ENCODE data around the gene USP25. TPM values are rescaled to one million over a fixed set of nuclear protein-coding genes. Genes with fewer than 3 reads are reported as not detected.

The USP25 gene
- total RNA-seq, 8 experiments from 2014 or later, result 18.7 to 48.5 (median 34.0) TPM

DNA sequence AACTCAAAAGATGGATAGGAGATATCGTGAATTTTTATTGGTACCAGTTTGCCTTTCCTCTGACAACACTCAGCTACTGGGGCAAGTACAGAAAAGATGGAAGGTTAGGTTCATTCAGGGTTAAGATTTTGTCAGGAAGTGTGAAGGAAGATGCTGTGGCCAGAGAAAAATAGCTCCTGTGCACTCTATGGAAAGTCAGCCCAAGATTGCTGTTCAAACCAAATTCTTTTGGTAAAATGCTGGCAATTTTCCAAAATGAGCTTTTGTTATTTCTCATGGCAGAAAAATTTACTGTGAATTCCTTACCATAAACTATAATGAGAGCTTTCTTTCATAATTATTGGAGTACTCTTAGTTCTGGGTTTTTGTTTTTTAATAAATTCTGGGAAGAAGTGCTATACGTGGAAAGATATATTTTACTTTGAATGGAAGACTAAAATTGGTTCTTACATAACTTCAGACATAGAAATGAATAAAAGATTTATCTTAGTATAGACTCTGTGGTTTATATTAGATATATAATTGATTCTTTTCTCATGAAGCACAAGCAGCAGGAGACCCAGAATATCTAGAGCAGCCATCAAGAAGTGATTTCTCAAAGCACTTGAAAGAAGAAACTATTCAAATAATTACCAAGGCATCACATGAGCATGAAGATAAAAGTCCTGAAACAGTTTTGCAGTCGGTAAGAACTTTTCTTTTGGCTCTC is 112.2 kb downstream of the USP25 start:
- in situ Hi-C loops (cut with MboI; ENCODE audit: low pct_unique_long_range_greater_than_20kb in 2 of 9, low sequenced_read_pairs in 9 of 9, unreplicated experiment in 9 of 9), result no loop called here
- no peak for ATAC-seq (replicated peaks in 6 of 8)
- Histone ChIP-seq H3K4me1 (replicated peaks in 1 of 2) (no peaks in the 10 kb centered on the region), H3K4me3 (no peak overlapping the region), H3K27ac (no peak overlapping the region)
- 80 to 100% (median 90%) methylated on average over 1 to 3 of the region's 3 CpGs for WGBS, 10 experiments

DNA sequence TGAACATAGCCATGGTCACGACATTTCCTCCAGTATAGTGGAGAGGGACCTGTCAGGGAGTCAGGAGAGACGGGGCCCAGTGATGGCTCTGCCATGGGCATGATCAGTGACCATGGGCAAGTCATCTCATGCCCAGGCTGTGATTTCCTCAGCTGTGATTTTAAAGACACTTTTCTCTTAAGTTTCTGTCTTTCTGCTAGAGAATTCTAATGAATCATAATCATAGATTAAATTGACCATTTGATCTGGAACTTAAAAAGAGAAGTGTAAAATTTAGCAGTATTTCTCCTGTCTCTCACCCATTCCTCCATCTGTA is 112.7 kb downstream of the USP25 start:
- Histone ChIP-seq H3K27ac (no peak overlapping the region), H3K4me1 (replicated peaks in 1 of 2) (no peaks in the 10 kb centered on the region), H3K4me3 (no peak overlapping the region)
- 60 to 100% (median 100%) methylated on average over 1 to 2 of the region's 2 CpGs; no CpG with 5 or more reads in 4 of the 10 experiments for WGBS, 10 experiments
- ATAC-seq (replicated peaks in 6 of 8), result no peak
- in situ Hi-C loops (cut with MboI; ENCODE audit: low pct_unique_long_range_greater_than_20kb in 2 of 9, low sequenced_read_pairs in 9 of 9, unreplicated experiment in 9 of 9), result no loop called here

DNA sequence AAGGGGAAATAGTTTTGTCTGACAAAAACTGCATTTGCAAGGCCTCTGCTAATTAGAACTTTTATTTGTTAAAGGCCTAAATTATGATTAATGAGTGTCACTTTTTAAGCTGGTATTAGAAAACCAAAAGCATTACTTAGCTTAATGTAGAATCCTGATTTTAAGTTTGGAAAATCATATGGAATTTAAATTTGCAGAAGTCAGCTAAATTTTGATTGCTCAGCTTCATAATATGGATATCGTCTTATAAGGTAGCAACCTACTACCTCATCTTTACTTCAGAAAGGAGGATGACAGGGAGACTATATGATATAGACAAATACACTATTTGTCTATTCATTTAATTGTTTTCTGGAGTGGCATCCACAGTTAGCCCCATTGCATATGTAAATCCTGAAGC is 114.0 kb downstream of the USP25 start:
- Histone ChIP-seq H3K4me3 (no peak overlapping the region), H3K4me1 (replicated peaks in 1 of 2) (no peaks in the 10 kb centered on the region), H3K27ac (no peak overlapping the region)
- no peak for ATAC-seq (replicated peaks in 6 of 8)
- WGBS, 10 experiments, result 89 to 100% (median 100%) methylated on average over 1 of the region's 1 CpG; no CpG with 5 or more reads in 1 of the 10 experiments
- in situ Hi-C loops (cut with MboI; ENCODE audit: low pct_unique_long_range_greater_than_20kb in 2 of 9, low sequenced_read_pairs in 9 of 9, unreplicated experiment in 9 of 9), result no loop called here

- in situ Hi-C loops (cut with MboI; ENCODE audit: low pct_unique_long_range_greater_than_20kb in 2 of 9, low sequenced_read_pairs in 9 of 9, unreplicated experiment in 9 of 9), result no loop called here
- WGBS, 10 experiments, result 42 to 100% (median 80%) methylated on average over 2 to 4 of the region's 4 CpGs; no CpG with 5 or more reads in 1 of the 10 experiments
- ATAC-seq (replicated peaks in 6 of 8), result no peak
These were observed 119.1 kb downstream of the USP25 start for GRCh38 chr21:15848634-15849560.

GRCh38 chr21:15849927-15850326 is 120.1 kb downstream of the USP25 start:
- ATAC-seq (replicated peaks in 6 of 8), result no peak
- no peaks in the 10 kb centered on the region for H3K4me1 ChIP-seq (replicated peaks in 1 of 2)
- no peak overlapping the region for H3K4me3 ChIP-seq
- no peak overlapping the region for H3K27ac ChIP-seq
- 75 to 100% (median 93%) methylated on average over 1 to 2 of the region's 2 CpGs for WGBS, 10 experiments
- in situ Hi-C loops (cut with MboI; ENCODE audit: low pct_unique_long_range_greater_than_20kb in 2 of 9, low sequenced_read_pairs in 9 of 9, unreplicated experiment in 9 of 9), result no loop called here

More at GRCh38 chr21:15848634-15849560, 119.1 kb downstream of the USP25 start:
- no peaks in the 10 kb centered on the region for H3K4me1 ChIP-seq (replicated peaks in 1 of 2)
- no peak overlapping the region for H3K4me3 ChIP-seq
- H3K27ac ChIP-seq, result no peak overlapping the region

DNA sequence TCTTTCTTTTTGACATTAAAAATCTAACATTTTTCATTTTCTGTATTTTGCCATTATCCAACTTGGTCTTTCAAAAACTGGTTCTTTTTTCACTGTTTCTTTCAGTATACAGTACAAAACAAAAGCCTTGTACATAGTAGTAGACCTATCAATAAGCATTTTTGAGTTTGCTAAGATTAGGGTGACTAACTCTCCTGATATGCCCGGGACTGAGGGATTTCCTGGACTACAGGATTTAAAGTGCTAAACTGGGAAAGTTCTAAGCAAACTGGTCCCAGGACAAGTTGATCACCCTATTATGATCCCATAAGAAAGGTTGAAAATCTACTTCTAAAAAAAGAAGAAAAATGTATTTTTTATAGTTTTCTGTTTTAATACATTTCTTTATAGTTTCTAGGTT is 120.9 kb downstream of the USP25 start:
- no peaks in the 10 kb centered on the region for H3K4me1 ChIP-seq (replicated peaks in 1 of 2)
- H3K4me3 ChIP-seq, result no peak overlapping the region
- WGBS, 10 experiments, result 43 to 100% (median 100%) methylated on average over 1 of the region's 1 CpG; no CpG with 5 or more reads in 2 of the 10 experiments
- H3K27ac ChIP-seq, result no peak overlapping the region
- peak in 2 of 8 experiments; percentile 31 to 58 for ATAC-seq (replicated peaks in 6 of 8)
- in situ Hi-C loops (cut with MboI; ENCODE audit: low pct_unique_long_range_greater_than_20kb in 2 of 9, low sequenced_read_pairs in 9 of 9, unreplicated experiment in 9 of 9), result no loop called here

DNA sequence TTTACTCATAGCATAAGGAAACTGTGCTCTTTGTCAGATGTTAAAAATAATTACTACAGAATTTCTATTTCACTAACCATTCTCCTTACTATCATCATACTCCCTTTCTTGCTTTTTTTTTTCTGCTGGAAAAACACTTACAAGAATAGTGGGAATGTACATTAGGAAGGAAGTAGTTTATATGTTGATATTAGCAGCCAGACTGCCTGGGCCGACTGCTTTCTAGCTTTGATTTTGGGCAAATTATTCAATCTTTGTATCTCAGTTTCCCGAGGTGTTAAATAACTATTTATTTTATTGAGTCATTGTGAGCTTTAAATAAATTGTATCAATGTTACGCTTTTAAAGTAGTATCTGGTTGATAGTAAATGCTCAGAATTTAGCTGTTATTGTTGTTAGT is 122.4 kb downstream of the USP25 start:
- Histone ChIP-seq H3K4me1 (replicated peaks in 1 of 2) (no peaks in the 10 kb centered on the region), H3K27ac (no peak overlapping the region), H3K4me3 (no peak overlapping the region)
- ATAC-seq (replicated peaks in 6 of 8), result no peak
- in situ Hi-C loops (cut with MboI; ENCODE audit: low pct_unique_long_range_greater_than_20kb in 2 of 9, low sequenced_read_pairs in 9 of 9, unreplicated experiment in 9 of 9), result no loop called here
- 79 to 100% (median 95%) methylated on average over 1 to 3 of the region's 3 CpGs for WGBS, 10 experiments

DNA sequence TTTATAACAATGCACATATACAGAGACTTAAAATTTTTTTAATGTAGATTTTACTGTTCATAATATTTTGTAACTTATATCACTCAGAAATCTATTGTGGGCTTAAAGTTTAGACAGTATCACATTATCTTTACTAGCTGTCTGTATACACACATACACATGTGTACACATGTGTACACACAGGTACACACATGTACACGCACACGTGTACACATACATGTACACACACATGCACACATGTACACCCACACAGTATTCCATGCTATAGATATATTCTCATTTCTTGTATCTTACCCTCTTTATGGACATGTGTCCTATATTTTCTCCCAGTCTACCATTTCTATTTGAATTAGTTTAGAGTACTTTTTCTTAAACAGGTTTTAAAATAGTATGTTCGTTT is 123.3 kb downstream of the USP25 start:
- no peak for ATAC-seq (replicated peaks in 6 of 8)
- in situ Hi-C loops (cut with MboI; ENCODE audit: low pct_unique_long_range_greater_than_20kb in 2 of 9, low sequenced_read_pairs in 9 of 9, unreplicated experiment in 9 of 9), result no loop called here
- Histone ChIP-seq H3K4me1 (replicated peaks in 1 of 2) (no peaks in the 10 kb centered on the region), H3K4me3 (no peak overlapping the region), H3K27ac (no peak overlapping the region)
- 86 to 100% (median 99%) methylated on average over 1 to 3 of the region's 3 CpGs for WGBS, 10 experiments

- in situ Hi-C loops (cut with MboI; ENCODE audit: low pct_unique_long_range_greater_than_20kb in 2 of 9, low sequenced_read_pairs in 9 of 9, unreplicated experiment in 9 of 9), result no loop called here
- 80 to 100% (median 100%) methylated on average over 1 of the region's 1 CpG; no CpG with 5 or more reads in 1 of the 10 experiments for WGBS, 10 experiments
These were observed 127.0 kb downstream of the USP25 start for GRCh38 chr21:15856813-15857212.

DNA sequence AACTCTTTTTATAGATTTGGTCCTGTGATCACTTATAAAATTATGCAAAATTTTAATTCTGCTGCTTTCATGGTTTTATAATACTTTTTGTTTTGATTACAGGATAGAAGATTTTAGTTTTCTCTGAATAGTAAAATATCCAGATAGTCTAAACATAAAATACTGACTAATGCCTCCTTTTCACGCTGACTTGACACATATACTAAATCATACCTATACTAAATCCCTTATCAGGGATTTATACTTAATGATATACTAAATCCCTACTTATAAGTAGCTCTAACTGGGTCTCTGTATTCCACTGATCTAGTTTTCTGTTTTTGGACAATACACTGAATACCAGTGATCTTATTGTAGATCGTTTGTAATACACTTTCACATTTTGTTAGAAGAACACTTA is 128.0 kb downstream of the USP25 start:
- Histone ChIP-seq H3K4me3 (no peak overlapping the region), H3K27ac (no peak overlapping the region), H3K4me1 (replicated peaks in 1 of 2) (no peaks in the 10 kb centered on the region)
- ATAC-seq (replicated peaks in 6 of 8), result no peak
- WGBS, 10 experiments, result 56 to 100% (median 97%) methylated on average over 1 to 2 of the region's 2 CpGs
- in situ Hi-C loops (cut with MboI; ENCODE audit: low pct_unique_long_range_greater_than_20kb in 2 of 9, low sequenced_read_pairs in 9 of 9, unreplicated experiment in 9 of 9), result no loop called here

More at GRCh38 chr21:15856813-15857212, 127.0 kb downstream of the USP25 start:
- H3K4me1 ChIP-seq (replicated peaks in 1 of 2), result no peaks in the 10 kb centered on the region
- no peak overlapping the region for H3K4me3 ChIP-seq
- no peak overlapping the region for H3K27ac ChIP-seq
- ATAC-seq (replicated peaks in 6 of 8), result no peak

DNA sequence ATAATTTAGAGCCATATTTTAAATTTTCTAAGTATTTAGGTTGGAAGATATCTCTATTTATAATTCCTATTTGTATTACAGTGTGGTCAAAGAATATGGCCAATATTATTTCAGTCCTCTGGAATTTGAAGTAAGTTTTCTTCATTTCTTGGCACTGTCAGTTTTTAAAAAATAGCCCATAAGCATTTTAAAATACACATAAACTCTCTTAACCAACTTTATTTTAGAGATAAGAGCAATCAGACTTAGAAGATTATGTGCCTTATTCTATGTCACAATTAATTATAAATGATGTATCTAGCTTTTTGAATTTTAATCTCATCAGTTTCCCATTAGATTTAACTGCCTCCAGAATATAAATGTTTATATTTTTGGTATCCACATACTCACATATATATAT is 130.8 kb downstream of the USP25 start:
- Histone ChIP-seq H3K27ac (no peak overlapping the region), H3K4me3 (no peak overlapping the region), H3K4me1 (replicated peaks in 1 of 2) (no peaks in the 10 kb centered on the region)
- in situ Hi-C loops (cut with MboI; ENCODE audit: low pct_unique_long_range_greater_than_20kb in 2 of 9, low sequenced_read_pairs in 9 of 9, unreplicated experiment in 9 of 9), result no loop called here
- ATAC-seq (replicated peaks in 6 of 8), result no peak

DNA sequence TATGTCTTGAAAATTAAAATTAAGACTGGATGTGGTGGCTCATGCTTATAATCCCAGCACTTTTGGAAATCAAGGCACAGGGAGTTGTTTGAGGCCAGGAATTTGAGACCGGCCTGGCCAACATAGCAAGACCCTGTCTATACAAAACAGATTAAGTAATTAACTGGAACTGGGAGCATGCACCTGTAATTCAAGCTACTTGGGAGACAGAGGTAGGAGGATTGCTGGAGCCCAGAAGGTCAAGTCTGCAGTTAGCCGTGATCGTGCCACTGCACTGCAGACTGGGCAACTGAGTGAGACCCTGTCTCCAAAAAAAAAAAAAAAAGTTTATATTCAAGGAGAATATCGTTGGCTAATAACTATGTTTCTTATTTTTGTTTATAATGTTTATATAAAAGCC is 139.2 kb downstream of the USP25 start:
- H3K27ac ChIP-seq, result no peak overlapping the region
- no peak for ATAC-seq (replicated peaks in 6 of 8)
- in situ Hi-C loops (cut with MboI; ENCODE audit: low pct_unique_long_range_greater_than_20kb in 2 of 9, low sequenced_read_pairs in 9 of 9, unreplicated experiment in 9 of 9), result no loop called here
- H3K4me3 ChIP-seq, result no peak overlapping the region
- no peaks in the 10 kb centered on the region for H3K4me1 ChIP-seq (replicated peaks in 1 of 2)
- 74 to 100% (median 99%) methylated on average over 1 to 4 of the region's 4 CpGs; no CpG with 5 or more reads in 2 of the 10 experiments for WGBS, 10 experiments

GRCh38 chr21:15870819-15871218 is 141.0 kb downstream of the USP25 start:
- Histone ChIP-seq H3K4me3 (no peak overlapping the region), H3K4me1 (replicated peaks in 1 of 2) (no peaks in the 10 kb centered on the region), H3K27ac (no peak overlapping the region)
- no peak for ATAC-seq (replicated peaks in 6 of 8)
- in situ Hi-C loops (cut with MboI; ENCODE audit: low pct_unique_long_range_greater_than_20kb in 2 of 9, low sequenced_read_pairs in 9 of 9, unreplicated experiment in 9 of 9), result no loop called here
- 84 to 100% (median 94%) methylated on average over 1 to 4 of the region's 4 CpGs; no CpG with 5 or more reads in 1 of the 10 experiments for WGBS, 10 experiments
